Stimulated activated CD4-positive, alpha-beta T cell treated with anti-CD3 and anti-CD28 coated beads, Interleukin-1b, Interleukin-23, amount 100 ng/mL, for 24 hours (primary cell): ENCODE data around the gene KDM4B.
"Not testable (repeated sequence)": the region's sequence is repeated elsewhere in the genome, so short reads cannot be mapped to it uniquely, and the experiment has no call there.

ENCODE experiments used
- DNase-seq, 4 experiments: peaks; one replicate each; pipeline ENCODE4 v3.0.0-alpha.2; 2020; ENCODE audit warnings: low read depth in 4 of 4, low spot score in 1 of 4

Gene KDM4B

GRCh38 chr19:5193192-5193591 lies 224.3 kb downstream of the KDM4B start:
- no peak for DNase-seq

- no peak for DNase-seq
Observed at GRCh38 chr19:5194641-5195040, 225.7 kb downstream of the KDM4B start.

GRCh38 chr19:5195587-5195986 lies 226.7 kb downstream of the KDM4B start:
- not testable (repeated sequence) for DNase-seq

GRCh38 chr19:5196832-5197231 lies 227.9 kb downstream of the KDM4B start:
- DNase-seq: no peak

- no peak for DNase-seq
Observed at GRCh38 chr19:5200844-5201243, 231.9 kb downstream of the KDM4B start.

- DNase-seq: no peak
Observed at GRCh38 chr19:5202553-5202952, 233.6 kb downstream of the KDM4B start.
